Chondrocyte (in vitro differentiated cells): ENCODE data around the gene EXPH5. TPM values are rescaled to one million over a fixed set of nuclear protein-coding genes. Genes with fewer than 3 reads are reported as not detected.
A peak's percentile ranks its signal among the peaks of the same experiment; 100 is the strongest.

Source experiments
- DNase-seq: peaks from one replicate; pipeline ENCODE4 v3.0.0; 2021; ENCODE audit warnings: mixed read lengths, low spot score
- H3K27ac Mint-ChIP-seq: one replicate; pipeline ENCODE4 v1.8.0; 2021; ENCODE audit warnings: mild to moderate bottlenecking, moderate library complexity, mixed read lengths; ENCODE audit not compliant: unreplicated experiment
- H3K27me3 Mint-ChIP-seq: 2 replicates; pipeline ENCODE4 v1.8.0; 2021; ENCODE audit warnings: low read depth, mixed read lengths
- H3K36me3 Mint-ChIP-seq: 2 replicates; pipeline ENCODE4 v1.8.0; 2021; ENCODE audit warnings: low read depth, mixed read lengths
- H3K4me1 Mint-ChIP-seq: 2 replicates; pipeline ENCODE4 v1.8.0; 2021; ENCODE audit warnings: low read depth, mild to moderate bottlenecking, mixed read lengths
- H3K4me3 Mint-ChIP-seq: one replicate; pipeline ENCODE4 v1.8.0; 2021; ENCODE audit warnings: mild to moderate bottlenecking, moderate library complexity, mixed read lengths; ENCODE audit not compliant: unreplicated experiment
- H3K9me3 Mint-ChIP-seq: 2 replicates; pipeline ENCODE4 v1.8.0; 2021; ENCODE audit warnings: low read depth, mixed read lengths
- total RNA-seq: library from RNA; stranded (reverse); gene quantifications from 3 replicates; pipeline ENCODE4 v1.2.1, GENCODE V29; 2021
- TF ChIP-seq, protein P1 (sequence below): fragments of 200-600 bp; sonication (generic); IDR thresholded peaks from 2 replicates; pipeline ENCODE4 v1.5.0; 2021; ENCODE audit warnings: antibody characterized with exemption, mild to moderate bottlenecking, moderate library complexity

Gene EXPH5
- total RNA-seq, 1 donor from 2014 or later, result 1.1 TPM

DNA sequence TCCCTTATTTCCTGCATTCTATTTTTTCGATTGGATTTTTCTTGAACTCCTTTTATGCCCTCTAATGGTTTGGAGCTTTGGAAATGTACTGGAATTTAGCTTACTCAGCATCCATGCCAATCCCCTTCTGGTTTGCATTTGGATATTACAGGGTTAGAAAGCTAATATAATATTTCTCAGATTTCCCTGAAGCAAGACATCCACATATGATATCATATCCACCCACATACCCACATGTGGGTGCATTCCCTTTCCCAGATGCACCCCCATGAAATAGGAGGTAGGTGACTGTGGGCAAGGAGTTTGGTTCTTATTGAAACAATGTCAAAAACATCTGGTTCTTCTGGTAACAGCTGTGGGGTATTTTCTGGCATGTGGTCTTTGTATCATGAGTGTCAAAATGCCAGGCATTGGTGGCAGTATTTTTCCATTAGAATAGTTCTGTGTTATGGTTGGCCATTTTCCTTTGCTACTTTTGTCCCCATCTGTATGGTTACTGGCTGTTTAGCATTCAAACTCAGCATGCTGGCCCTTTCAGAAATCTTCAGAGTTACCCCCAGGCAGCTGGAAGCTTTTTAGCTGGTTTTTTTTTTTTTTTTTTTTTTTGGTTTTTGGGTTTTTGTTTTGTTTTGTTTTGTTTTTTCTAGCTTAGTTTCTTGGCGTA lies 38.6 kb upstream of the EXPH5 start:
- Mint-ChIP-seq H3K27ac (no peak overlapping the region), H3K4me3 (no peak overlapping the region), H3K9me3 (no peaks in the 10 kb centered on the region), H3K36me3 (no peaks in the 10 kb centered on the region), H3K27me3 (peaks cover 4% of the 10 kb centered on the region), H3K4me1 (peaks cover 11% of the 10 kb centered on the region)
- TF ChIP-seq, protein P1, sequence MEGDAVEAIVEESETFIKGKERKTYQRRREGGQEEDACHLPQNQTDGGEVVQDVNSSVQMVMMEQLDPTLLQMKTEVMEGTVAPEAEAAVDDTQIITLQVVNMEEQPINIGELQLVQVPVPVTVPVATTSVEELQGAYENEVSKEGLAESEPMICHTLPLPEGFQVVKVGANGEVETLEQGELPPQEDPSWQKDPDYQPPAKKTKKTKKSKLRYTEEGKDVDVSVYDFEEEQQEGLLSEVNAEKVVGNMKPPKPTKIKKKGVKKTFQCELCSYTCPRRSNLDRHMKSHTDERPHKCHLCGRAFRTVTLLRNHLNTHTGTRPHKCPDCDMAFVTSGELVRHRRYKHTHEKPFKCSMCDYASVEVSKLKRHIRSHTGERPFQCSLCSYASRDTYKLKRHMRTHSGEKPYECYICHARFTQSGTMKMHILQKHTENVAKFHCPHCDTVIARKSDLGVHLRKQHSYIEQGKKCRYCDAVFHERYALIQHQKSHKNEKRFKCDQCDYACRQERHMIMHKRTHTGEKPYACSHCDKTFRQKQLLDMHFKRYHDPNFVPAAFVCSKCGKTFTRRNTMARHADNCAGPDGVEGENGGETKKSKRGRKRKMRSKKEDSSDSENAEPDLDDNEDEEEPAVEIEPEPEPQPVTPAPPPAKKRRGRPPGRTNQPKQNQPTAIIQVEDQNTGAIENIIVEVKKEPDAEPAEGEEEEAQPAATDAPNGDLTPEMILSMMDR, result peak; percentile 32
- no peak for DNase-seq

DNA sequence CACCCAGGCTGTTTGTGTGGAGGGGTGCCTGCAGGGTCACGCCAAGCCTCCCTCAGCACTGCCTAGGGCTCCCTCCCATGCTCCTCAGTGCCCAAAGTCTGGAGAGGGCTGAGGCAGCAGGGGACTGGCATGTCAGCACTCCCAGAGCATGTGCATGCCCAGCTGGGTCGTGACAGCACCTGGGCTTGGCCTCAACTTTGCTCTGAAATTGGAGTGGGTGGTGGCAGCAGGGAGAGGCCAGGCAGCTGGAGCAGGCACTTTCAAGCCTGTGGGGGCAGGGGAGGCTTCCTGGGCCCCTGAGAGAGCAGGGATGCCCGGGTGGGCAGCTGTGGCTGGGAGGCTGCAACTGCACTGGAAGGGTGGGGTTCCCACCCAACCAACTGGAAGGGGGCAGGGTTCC lies 35.7 kb upstream of the EXPH5 start:
- no peak overlapping the region for H3K27ac Mint-ChIP-seq
- H3K4me3 Mint-ChIP-seq, result no peak overlapping the region
- no peaks in the 10 kb centered on the region for H3K9me3 Mint-ChIP-seq
- no peaks in the 10 kb centered on the region for H3K36me3 Mint-ChIP-seq
- TF ChIP-seq, protein P1, result no peak
- peaks cover 6% of the 10 kb centered on the region for H3K27me3 Mint-ChIP-seq
- DNase-seq, result no peak
- peaks cover 11% of the 10 kb centered on the region for H3K4me1 Mint-ChIP-seq

DNA sequence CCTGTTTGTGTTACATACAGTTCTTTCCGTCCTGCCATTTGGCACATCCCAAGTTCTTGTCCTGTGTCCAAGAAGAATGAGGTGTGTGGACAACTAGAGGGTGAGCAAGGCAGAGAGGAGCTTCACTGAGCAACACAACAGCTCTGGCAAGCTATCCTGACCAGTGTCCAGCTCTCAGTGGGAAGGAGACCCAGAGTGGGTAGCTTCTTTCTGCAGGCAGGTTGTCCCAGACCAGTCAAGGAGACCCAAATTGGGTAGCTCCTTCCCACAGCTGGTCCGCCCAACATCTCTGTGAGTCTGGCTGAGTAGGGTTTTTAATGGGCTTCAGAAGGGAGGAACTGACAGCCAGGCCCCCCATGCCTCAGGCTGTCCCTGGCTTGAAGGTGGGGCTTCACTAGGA lies 35.2 kb upstream of the EXPH5 start:
- DNase-seq, result no peak
- TF ChIP-seq, protein P1, result no peak
- Mint-ChIP-seq H3K27ac (no peak overlapping the region), H3K27me3 (peaks cover 6% of the 10 kb centered on the region), H3K4me1 (peaks cover 11% of the 10 kb centered on the region), H3K4me3 (no peak overlapping the region), H3K9me3 (no peaks in the 10 kb centered on the region), H3K36me3 (no peaks in the 10 kb centered on the region)

DNA sequence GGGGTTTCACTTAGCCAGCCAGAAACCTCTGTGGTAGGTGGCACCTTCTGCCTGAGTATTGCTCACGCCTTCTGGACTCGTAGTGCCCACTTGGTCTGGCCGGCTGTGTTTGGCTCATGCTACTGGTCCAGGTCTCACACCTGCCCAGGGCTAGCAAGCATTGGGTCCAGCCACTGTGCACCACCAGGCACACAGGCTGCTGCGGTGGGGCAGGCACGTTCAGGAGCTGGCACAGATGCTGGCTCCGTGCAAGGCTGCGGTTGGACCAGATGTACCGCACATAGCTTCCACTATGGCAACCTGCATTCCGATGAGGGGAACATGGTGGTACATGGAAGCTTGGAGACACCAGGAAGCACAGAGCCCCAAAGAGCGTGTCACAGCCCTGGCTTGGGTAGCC lies 34.8 kb upstream of the EXPH5 start:
- Mint-ChIP-seq H3K27me3 (peaks cover 6% of the 10 kb centered on the region), H3K9me3 (no peaks in the 10 kb centered on the region), H3K27ac (no peak overlapping the region), H3K4me3 (no peak overlapping the region), H3K36me3 (peaks cover 1% of the 10 kb centered on the region), H3K4me1 (peaks cover 11% of the 10 kb centered on the region)
- TF ChIP-seq, protein P1, result no peak
- DNase-seq, result no peak

DNA sequence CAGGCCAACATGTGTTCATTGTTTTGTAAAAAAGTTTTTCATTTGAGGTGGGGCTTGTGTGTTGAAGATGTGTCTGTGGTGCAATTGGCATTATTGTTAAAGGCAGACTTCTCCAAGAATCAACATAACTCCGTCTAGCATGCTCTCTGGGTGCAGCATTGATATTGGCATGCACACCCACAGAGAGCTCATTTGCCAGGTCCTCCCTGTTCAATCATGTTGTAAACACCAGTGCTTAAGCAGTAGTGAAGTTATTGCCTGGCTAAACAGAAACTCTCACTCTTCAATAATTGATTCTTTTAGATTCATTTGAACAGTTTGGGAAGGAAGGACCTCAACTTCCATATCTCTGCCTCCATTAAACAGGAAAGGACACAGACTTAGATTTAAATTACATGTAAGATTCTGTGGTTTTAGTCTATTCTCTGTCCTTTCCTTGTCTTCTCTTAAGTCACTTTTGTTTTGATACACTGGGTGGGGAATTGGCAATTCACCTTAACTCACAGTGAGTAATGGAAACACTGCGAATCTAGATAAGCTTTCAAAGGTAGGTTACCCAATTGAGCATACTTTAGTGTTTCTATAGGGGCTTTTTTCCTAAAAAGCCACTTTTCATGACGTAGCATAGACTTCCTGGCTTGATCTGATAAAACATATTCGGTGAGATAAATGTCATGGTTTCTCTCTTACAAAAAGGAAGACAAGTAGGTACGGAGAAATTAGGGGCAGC lies 30.8 kb upstream of the EXPH5 start:
- TF ChIP-seq, protein P1, result no peak
- Mint-ChIP-seq H3K27me3 (peaks cover 6% of the 10 kb centered on the region), H3K4me1 (no peaks in the 10 kb centered on the region), H3K36me3 (peaks cover 1% of the 10 kb centered on the region), H3K4me3 (no peak overlapping the region), H3K9me3 (no peaks in the 10 kb centered on the region), H3K27ac (no peak overlapping the region)
- DNase-seq, result no peak
